H9 (cell line): ENCODE measurements around the gene LAMP1. TPM values are rescaled to one million over a fixed set of nuclear protein-coding genes. Genes with fewer than 3 reads are reported as not detected.
"Not testable (repeated sequence)": the region's sequence is repeated elsewhere in the genome, so short reads cannot be mapped to it uniquely, and the experiment has no call there.

Experiments used
- DNase-seq: peaks from one replicate; pipeline ENCODE4 v3.0.0-alpha.2; 2017
- H2AFZ ChIP-seq: one replicate; pipeline ENCODE4 v1.6.1; 2013; ENCODE audit warnings: mild to moderate bottlenecking, low read length, control low read depth, moderate library complexity
- H2AK5ac ChIP-seq: 2 replicates; pipeline ENCODE4 v1.6.1; 2013; ENCODE audit warnings: low read length, control low read depth, mixed read lengths; ENCODE audit not compliant: insufficient read length
- H2BK120ac ChIP-seq: one replicate; pipeline ENCODE4 v1.6.1; 2013; ENCODE audit warnings: low read depth, mild to moderate bottlenecking, low read length, control low read depth, inconsistent platforms; ENCODE audit not compliant: poor library complexity, severe bottlenecking
- H2BK12ac ChIP-seq: 2 replicates; pipeline ENCODE4 v1.6.1; 2013; ENCODE audit warnings: low read length, control low read depth, mixed read lengths, low read depth; ENCODE audit not compliant: insufficient read length
- H2BK15ac ChIP-seq: 2 replicates; pipeline ENCODE4 v1.6.1; 2013; ENCODE audit warnings: low read depth, low read length, control low read depth
- H2BK20ac ChIP-seq: one replicate; pipeline ENCODE4 v1.6.1; 2013; ENCODE audit warnings: low read depth, mild to moderate bottlenecking, low read length, control low read depth, inconsistent platforms; ENCODE audit not compliant: poor library complexity, severe bottlenecking
- H2BK5ac ChIP-seq: 2 replicates; pipeline ENCODE4 v1.6.1; 2013; ENCODE audit warnings: low read length, control low read depth, mixed read lengths; ENCODE audit not compliant: insufficient read length
- H3K14ac ChIP-seq: 2 replicates; pipeline ENCODE4 v1.6.1; 2013; ENCODE audit warnings: low read length, control low read depth; ENCODE audit not compliant: insufficient read depth
- H3K18ac ChIP-seq: 2 replicates; pipeline ENCODE4 v1.6.1; 2013; ENCODE audit warnings: low read depth, mild to moderate bottlenecking, mixed read lengths, low read length, control low read depth; ENCODE audit not compliant: insufficient read length
- H3K23ac ChIP-seq: 2 replicates; pipeline ENCODE4 v1.6.1; 2013; ENCODE audit warnings: low read length, control low read depth, mixed read lengths, low read depth; ENCODE audit not compliant: insufficient read length
- H3K23me2 ChIP-seq: 2 replicates; pipeline ENCODE4 v1.6.1; 2013; ENCODE audit warnings: low read depth, mild to moderate bottlenecking, mixed read lengths, low read length, control low read depth; ENCODE audit not compliant: insufficient read length, poor library complexity, severe bottlenecking
- H3K27ac ChIP-seq: 2 replicates; pipeline ENCODE4 v1.5.1; 2013; ENCODE audit warnings: low read length, control low read depth, mixed read lengths, low read depth; ENCODE audit not compliant: insufficient read length
- H3K27me3 ChIP-seq: 2 replicates; pipeline ENCODE4 v1.6.1; 2013; ENCODE audit warnings: low read length, control low read depth, inconsistent platforms; ENCODE audit not compliant: insufficient read depth
- H3K4ac ChIP-seq: 2 replicates; pipeline ENCODE4 v1.6.1; 2013; ENCODE audit warnings: low read depth, mild to moderate bottlenecking, control low read depth, inconsistent platforms, low read length, moderate library complexity
- H3K4me1 ChIP-seq: 2 replicates; pipeline ENCODE4 v1.6.1; 2013; ENCODE audit warnings: low read length, control low read depth, inconsistent platforms; ENCODE audit not compliant: insufficient read depth
- H3K4me2 ChIP-seq: 2 replicates; pipeline ENCODE4 v1.6.1; 2013; ENCODE audit warnings: low read length, control low read depth, mixed read lengths; ENCODE audit not compliant: insufficient read length, insufficient read depth
- H3K56ac ChIP-seq: 2 replicates; pipeline ENCODE4 v1.6.1; 2013; ENCODE audit warnings: low read depth, mild to moderate bottlenecking, mixed read lengths, low read length, control low read depth; ENCODE audit not compliant: insufficient read length
- H3K79me1 ChIP-seq: 2 replicates; pipeline ENCODE4 v1.6.1; 2013; ENCODE audit warnings: low read depth, mild to moderate bottlenecking, moderate library complexity, low read length, control low read depth, inconsistent platforms; ENCODE audit not compliant: insufficient read depth, poor library complexity, severe bottlenecking
- H3K79me2 ChIP-seq: 2 replicates; pipeline ENCODE4 v1.6.1; 2013; ENCODE audit warnings: low read length, control low read depth, inconsistent platforms; ENCODE audit not compliant: insufficient read depth
- H3K9ac ChIP-seq: 2 replicates; pipeline ENCODE4 v1.6.1; 2013; ENCODE audit warnings: low read length, control low read depth, mixed read lengths; ENCODE audit not compliant: insufficient read length; ENCODE audit errors: extremely low read depth
- H3K9me3 ChIP-seq: one replicate; pipeline ENCODE4 v1.6.1; 2013; ENCODE audit warnings: low read depth, low read length, inconsistent platforms; ENCODE audit not compliant: control insufficient read depth
- H3T11ph ChIP-seq: one replicate; pipeline ENCODE4 v1.6.1; 2013; ENCODE audit warnings: mild to moderate bottlenecking, low read length, control low read depth, inconsistent platforms
- H4K20me1 ChIP-seq: one replicate; pipeline ENCODE4 v1.6.1; 2013; ENCODE audit not compliant: control insufficient read depth, insufficient read length, insufficient read depth
- H4K5ac ChIP-seq: 2 replicates; pipeline ENCODE4 v1.6.1; 2013; ENCODE audit warnings: low read depth, mild to moderate bottlenecking, mixed read lengths, low read length, control low read depth; ENCODE audit not compliant: insufficient read length
- H4K8ac ChIP-seq: replicated peaks from 2 replicates; pipeline ENCODE4 v1.6.1; 2013; ENCODE audit warnings: low read length, control low read depth, mixed read lengths, low read depth; ENCODE audit not compliant: insufficient read length
- H4K91ac ChIP-seq: 2 replicates; pipeline ENCODE4 v1.6.1; 2013; ENCODE audit warnings: low read depth, mild to moderate bottlenecking, moderate library complexity, mixed read lengths, low read length, control low read depth; ENCODE audit not compliant: insufficient read length
- H3K27ac Mint-ChIP-seq, 3 experiments: 2 replicates in 2 of 3; 3 replicates in 1 of 3; pipeline ENCODE4 v1.8.0; 2020 to 2021; ENCODE audit warnings: mixed read lengths in 3 of 3, mild to moderate bottlenecking in 1 of 3, moderate library complexity in 1 of 3
- H3K27me3 Mint-ChIP-seq: 2 replicates; pipeline ENCODE4 v1.8.0; 2021; ENCODE audit warnings: low read depth, mild to moderate bottlenecking, moderate library complexity, mixed read lengths
- H3K36me3 Mint-ChIP-seq, 3 experiments: 2 replicates in 2 of 3; 3 replicates in 1 of 3; pipeline ENCODE4 v1.8.0; 2020 to 2021; ENCODE audit warnings: low read depth in 3 of 3, mixed read lengths in 3 of 3; ENCODE audit not compliant: insufficient read depth in 1 of 3
- H3K4me1 Mint-ChIP-seq, 2 experiments: 2 replicates each; pipeline ENCODE4 v1.8.0; 2020; ENCODE audit warnings: mixed read lengths in 2 of 2
- H3K4me3 Mint-ChIP-seq, 2 experiments: 2 replicates in 1 of 2; 3 replicates in 1 of 2; pipeline ENCODE4 v1.8.0; 2020 to 2021; ENCODE audit warnings: mild to moderate bottlenecking in 2 of 2, mixed read lengths in 2 of 2, moderate library complexity in 1 of 2
- H3K9me3 Mint-ChIP-seq, 2 experiments: 2 replicates in 1 of 2; 3 replicates in 1 of 2; pipeline ENCODE4 v1.8.0; 2020; ENCODE audit warnings: mild to moderate bottlenecking in 2 of 2, mixed read lengths in 2 of 2, moderate library complexity in 1 of 2
- CTCF ChIP-seq: fragments of 200-600 bp; sonication (generic); conservative IDR thresholded peaks from 3 replicates; pipeline ENCODE4 v1.8.0; 2021; ENCODE audit warnings: antibody characterized with exemption, mild to moderate bottlenecking
- WGBS: extraction: QIAGEN DNeasy Blood & Tissue Kit; methylation state at CpG from one replicate; pipeline ENCODE4 v1.1.7; 2013; ENCODE audit warnings: missing lambda C conversion rate, low lambda C conversion rate, mixed read lengths; ENCODE audit not compliant: insufficient read length; ENCODE audit errors: extremely low coverage; 5-methylcytosine and 5-hydroxymethylcytosine counted together
- total RNA-seq: library from RNA; stranded (reverse); gene quantifications from 2 replicates; pipeline ENCODE4 v1.2.1, GENCODE V29; 2021

Gene LAMP1
- total RNA-seq, 1 experiment from 2014 or later: 131 TPM

GRCh38 chr13:113367771-113368170, 70.7 kb downstream of the LAMP1 start:
- no peak for TF ChIP-seq CTCF
- Histone ChIP-seq H2AK5ac (no peak overlapping the region), H2BK5ac (no peak overlapping the region), H2BK20ac (no peak overlapping the region), H2AFZ (no peak overlapping the region), H3K27me3 (no peaks in the 10 kb centered on the region), H3K27ac (no peak overlapping the region), H2BK120ac (no peak overlapping the region), H2BK12ac (no peak overlapping the region), H3K23ac (no peak overlapping the region), H2BK15ac (no peak overlapping the region), H3K18ac (no peak overlapping the region), H3K4ac (no peak overlapping the region), H3K23me2 (peaks cover 7% of the 10 kb centered on the region), H3K14ac (no peak overlapping the region), H3K9me3 (no peaks in the 10 kb centered on the region), H3K79me1 (peaks cover 3% of the 10 kb centered on the region), H3K56ac (no peak overlapping the region), H3K4me2 (no peak overlapping the region), H3K9ac (no peak overlapping the region), H3K79me2 (peaks cover under 1% of the 10 kb centered on the region; the same call in 1 of the 2 replicates), H4K20me1 (no peaks in the 10 kb centered on the region), H4K91ac (no peak overlapping the region), H4K8ac (no peak overlapping the region), H3T11ph (no peak overlapping the region), H3K4me1 (no peaks in the 10 kb centered on the region; the same call in 1 of the 2 replicates), H4K5ac (no peak overlapping the region)
- DNase-seq: no peak
- H3K9me3 Mint-ChIP-seq: peaks cover 0 to 2% of the 10 kb centered on the region in 2 experiments; a peak in 2 of 5 replicates
- H3K4me3 Mint-ChIP-seq: no peak overlapping the region
- peaks cover 0 to under 1% (median under 1%) of the 10 kb centered on the region in 3 experiments; a peak in 2 of 7 replicates for H3K36me3 Mint-ChIP-seq
- no CpG with 5 or more reads among the region's 6 CpGs for WGBS
- no peaks in the 10 kb centered on the region for H3K27me3 Mint-ChIP-seq
- H3K27ac Mint-ChIP-seq: no peak overlapping the region; a peak in 1 of 7 replicates
- H3K4me1 Mint-ChIP-seq: peaks cover 14 to 25% of the 10 kb centered on the region in 2 experiments

DNA sequence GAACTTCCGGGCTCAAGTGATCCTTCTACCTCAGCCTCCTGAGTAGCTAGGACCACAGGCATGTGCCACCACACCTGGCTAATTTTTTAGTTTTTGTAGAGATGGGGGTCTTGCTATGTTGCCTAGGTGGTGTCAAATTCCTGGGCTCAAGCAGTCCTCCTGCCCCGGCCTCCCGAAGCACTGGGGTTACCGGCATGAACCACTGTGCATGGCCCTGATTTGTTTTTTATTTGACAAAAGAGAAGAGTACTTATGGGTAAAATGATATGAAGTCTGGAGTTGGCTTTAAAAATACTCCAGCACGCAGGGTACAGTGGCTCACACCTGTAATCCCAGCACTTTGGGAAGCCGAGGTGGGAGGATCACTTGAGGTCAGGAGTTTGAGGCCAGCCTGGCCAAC, 71.3 kb downstream of the LAMP1 start:
- H3K27me3 Mint-ChIP-seq, H3K14ac ChIP-seq, H3K4me2 ChIP-seq, H2BK12ac ChIP-seq, H3K79me1 ChIP-seq, H3K4me1 ChIP-seq, H2BK15ac ChIP-seq, H4K20me1 ChIP-seq, H3K9ac ChIP-seq, H4K8ac ChIP-seq, H3K9me3 Mint-ChIP-seq, H4K91ac ChIP-seq, H3K4ac ChIP-seq, H3K36me3 Mint-ChIP-seq, H2AK5ac ChIP-seq, H2BK5ac ChIP-seq, H3K79me2 ChIP-seq, H3K9me3 ChIP-seq, H3K23me2 ChIP-seq, H3K23ac ChIP-seq, H3K27me3 ChIP-seq, H2BK120ac ChIP-seq, H4K5ac ChIP-seq, H3K27ac ChIP-seq, H3K18ac ChIP-seq, DNase-seq, H3T11ph ChIP-seq, H2BK20ac ChIP-seq, H3K56ac ChIP-seq, H2AFZ ChIP-seq, H3K4me3 Mint-ChIP-seq: not testable (repeated sequence)
- peaks cover 19 to 30% of the 10 kb centered on the region in 2 experiments for H3K4me1 Mint-ChIP-seq
- peak overlapping the region in 1 of 3 experiments; percentile 44; a peak in 1 of 7 replicates for H3K27ac Mint-ChIP-seq
- WGBS: no CpG with 5 or more reads among the region's 6 CpGs
